Mesenchymal stem cell (in vitro differentiated cells and primary cell): Measurements from ENCODE around the gene ZNF365.
"Not testable (repeated sequence)": the region's sequence is repeated elsewhere in the genome, so short reads cannot be mapped to it uniquely, and the experiment has no call there.

Experiments used
- DNase-seq: peaks from one replicate; pipeline ENCODE4 v3.0.0-alpha.2; 2013
- H2AFZ ChIP-seq: one replicate; pipeline ENCODE4 v1.6.1; 2013; ENCODE audit warnings: low read depth, mild to moderate bottlenecking, control low read depth, inconsistent platforms, low read length, moderate library complexity
- H2AK5ac ChIP-seq: 2 replicates; pipeline ENCODE4 v1.6.1; 2013; ENCODE audit warnings: low read length, moderate library complexity, mild to moderate bottlenecking, inconsistent platforms; ENCODE audit not compliant: severe bottlenecking
- H2BK120ac ChIP-seq: one replicate; pipeline ENCODE4 v1.6.1; 2013; ENCODE audit warnings: low read depth, mild to moderate bottlenecking, inconsistent platforms, low read length, moderate library complexity
- H2BK12ac ChIP-seq, 2 experiments: one replicate each; pipeline ENCODE4 v1.6.1; 2013; ENCODE audit warnings: inconsistent platforms in 2 of 2, low read length in 2 of 2, mild to moderate bottlenecking in 2 of 2, moderate library complexity in 2 of 2, control low read depth in 1 of 2
- H2BK15ac ChIP-seq: one replicate; pipeline ENCODE4 v1.6.1; 2013; ENCODE audit warnings: mild to moderate bottlenecking, low read depth, inconsistent platforms; ENCODE audit not compliant: poor library complexity, severe bottlenecking
- H2BK5ac ChIP-seq: 2 replicates; pipeline ENCODE4 v1.6.1; 2013; ENCODE audit warnings: low read depth, mild to moderate bottlenecking, low read length, control low read depth, inconsistent platforms; ENCODE audit not compliant: poor library complexity, severe bottlenecking
- H3K14ac ChIP-seq, 2 experiments: one replicate each; pipeline ENCODE4 v1.6.1; 2013; ENCODE audit warnings: inconsistent platforms in 2 of 2, low read length in 2 of 2, control low read depth in 1 of 2, mild to moderate bottlenecking in 1 of 2, moderate library complexity in 1 of 2
- H3K18ac ChIP-seq, 2 experiments: one replicate each; pipeline ENCODE4 v1.6.1; 2013; ENCODE audit warnings: inconsistent platforms in 2 of 2, low read length in 2 of 2, control low read depth in 1 of 2, low read depth in 1 of 2, mild to moderate bottlenecking in 1 of 2
- H3K23ac ChIP-seq, 2 experiments: one replicate each; pipeline ENCODE4 v1.6.1; 2013; ENCODE audit warnings: inconsistent platforms in 2 of 2, low read length in 2 of 2, mild to moderate bottlenecking in 2 of 2, moderate library complexity in 2 of 2, control low read depth in 1 of 2
- H3K27ac ChIP-seq: 2 replicates; pipeline ENCODE4 v1.5.1; 2013; ENCODE audit warnings: mild to moderate bottlenecking, moderate library complexity, low read length, control low read depth, inconsistent platforms; ENCODE audit not compliant: poor library complexity, severe bottlenecking
- H3K27me3 ChIP-seq, 2 experiments: 2 replicates each; pipeline versions ENCODE4 v1.6.1 to v1.7.0; 2013; ENCODE audit warnings: low read length in 2 of 2, mild to moderate bottlenecking in 2 of 2, moderate library complexity in 2 of 2, control low read depth in 1 of 2, inconsistent platforms in 1 of 2; ENCODE audit not compliant: control insufficient read depth in 1 of 2, insufficient read depth in 1 of 2
- H3K36me3 ChIP-seq, 2 experiments: 2 replicates each; pipeline versions ENCODE4 v1.6.1 to v1.7.0; 2013; ENCODE audit warnings: low read length in 2 of 2, control low read depth in 1 of 2, inconsistent platforms in 1 of 2, low read depth in 1 of 2, mild to moderate bottlenecking in 1 of 2; ENCODE audit not compliant: insufficient read depth in 2 of 2, control insufficient read depth in 1 of 2
- H3K4ac ChIP-seq, 2 experiments: one replicate each; pipeline ENCODE4 v1.6.1; 2013; ENCODE audit warnings: inconsistent platforms in 2 of 2, low read length in 2 of 2, mild to moderate bottlenecking in 2 of 2, moderate library complexity in 2 of 2, control low read depth in 1 of 2, low read depth in 1 of 2
- H3K4me1 ChIP-seq: 2 replicates; pipeline ENCODE4 v1.6.1; 2013; ENCODE audit warnings: low read depth, low read length, control low read depth; ENCODE audit not compliant: control insufficient read depth, insufficient read depth
- H3K4me2 ChIP-seq: 2 replicates; pipeline ENCODE4 v1.6.1; 2013; ENCODE audit warnings: low read length, mild to moderate bottlenecking, inconsistent platforms; ENCODE audit not compliant: poor library complexity, severe bottlenecking
- H3K4me3 ChIP-seq, 2 experiments: 2 replicates each; pipeline versions ENCODE4 v1.5.1 to v1.7.0; 2013; ENCODE audit warnings: low read length in 2 of 2, mild to moderate bottlenecking in 2 of 2, control low read depth in 1 of 2, low read depth in 1 of 2; ENCODE audit not compliant: insufficient read depth in 1 of 2
- H3K79me1 ChIP-seq: replicated peaks from 2 replicates; pipeline ENCODE4 v1.6.1; 2013; ENCODE audit warnings: mild to moderate bottlenecking, control low read depth, low read length, inconsistent platforms; ENCODE audit not compliant: poor library complexity, severe bottlenecking
- H3K9ac ChIP-seq: 2 replicates; pipeline ENCODE4 v1.7.0; 2013; ENCODE audit warnings: mild to moderate bottlenecking, low read length, moderate library complexity
- H3K9me3 ChIP-seq: 2 replicates; pipeline ENCODE4 v1.7.0; 2013; ENCODE audit warnings: mild to moderate bottlenecking, low read length; ENCODE audit not compliant: control insufficient read depth
- H4K8ac ChIP-seq: one replicate; pipeline ENCODE4 v1.6.1; 2013; ENCODE audit warnings: inconsistent platforms, mild to moderate bottlenecking, low read length, moderate library complexity
- H4K91ac ChIP-seq: one replicate; pipeline ENCODE4 v1.6.1; 2013; ENCODE audit warnings: mild to moderate bottlenecking, low read length, inconsistent platforms
- WGBS: methylation state at CpG from one replicate; pipeline ENCODE4 v1.1.7; 2013; ENCODE audit warnings: mixed read lengths; 5-methylcytosine and 5-hydroxymethylcytosine counted together

ZNF365 gene

DNA sequence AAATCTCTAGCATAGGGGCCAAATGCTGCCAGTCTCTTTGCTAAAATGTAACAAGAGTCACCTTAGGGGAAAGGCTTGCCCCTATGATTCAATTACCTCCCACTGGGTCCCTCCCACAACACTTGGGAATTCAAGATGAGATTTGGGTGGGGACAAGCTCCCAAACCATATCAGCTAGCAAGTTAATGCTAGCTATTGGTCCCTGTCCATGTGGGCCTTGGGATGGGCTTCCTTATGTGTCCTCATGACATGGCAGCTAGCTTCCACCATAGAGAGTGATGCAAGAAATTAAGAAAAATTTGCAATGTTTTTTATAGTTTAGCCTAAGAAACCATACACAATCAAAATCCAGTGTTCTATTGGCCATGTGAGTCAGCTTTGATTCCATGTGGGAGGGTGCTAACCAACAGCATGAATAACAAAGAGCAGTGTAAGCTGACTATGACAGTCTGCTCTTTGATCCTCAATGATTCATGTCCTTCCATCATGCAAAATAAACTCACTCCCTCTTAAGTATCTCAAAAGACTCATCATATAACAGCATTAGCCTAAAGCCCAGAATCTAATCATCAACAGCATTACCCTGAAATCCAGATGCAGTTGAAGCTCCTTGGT lies 21.7 kb upstream of the ZNF365 start:
- Histone ChIP-seq H2BK5ac (no peak overlapping the region), H2BK15ac (no peak overlapping the region), H2AK5ac (no peak overlapping the region), H3K79me1 (no peaks in the 10 kb centered on the region), H3K14ac (no peak overlapping the region), H4K8ac (no peak overlapping the region), H3K4me3 (no peak overlapping the region), H3K4ac (no peak overlapping the region), H3K27me3 (no peaks in the 10 kb centered on the region), H3K27ac (no peak overlapping the region), H3K9ac (peak overlapping the region; percentile 61), H3K36me3 (no peaks in the 10 kb centered on the region), H3K18ac (no peak overlapping the region), H3K9me3 (peaks cover 12% of the 10 kb centered on the region), H3K4me2 (no peak overlapping the region), H4K91ac (no peak overlapping the region), H2AFZ (no peak overlapping the region), H3K4me1 (no peaks in the 10 kb centered on the region), H2BK120ac (no peak overlapping the region), H3K23ac (no peak overlapping the region), H2BK12ac (no peak overlapping the region)
- DNase-seq, result no peak

DNA sequence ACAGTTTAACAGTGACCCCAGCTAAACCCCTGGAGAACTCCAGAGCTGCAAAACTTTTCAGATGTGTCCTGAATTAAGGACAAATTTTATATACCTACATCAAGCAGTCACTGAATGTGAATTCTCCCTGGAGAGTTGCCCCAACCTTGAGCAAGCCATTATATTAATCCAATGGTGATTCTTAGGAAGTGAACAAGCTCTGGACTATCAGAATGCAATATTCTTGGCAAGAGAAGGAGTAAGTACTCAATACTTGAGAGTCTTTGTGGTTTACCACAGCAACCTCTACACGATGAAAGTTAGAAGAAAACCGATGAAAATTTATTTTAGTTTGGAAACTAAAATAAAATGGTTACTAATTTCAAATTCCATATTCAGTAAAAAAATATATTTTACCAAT lies 19.3 kb upstream of the ZNF365 start:
- no peak for DNase-seq
- no peak overlapping the region for H4K8ac ChIP-seq
- no peak overlapping the region for H3K14ac ChIP-seq
- no peaks in the 10 kb centered on the region for H3K4me1 ChIP-seq
- H2BK15ac ChIP-seq, result no peak overlapping the region
- H3K79me1 ChIP-seq, result no peaks in the 10 kb centered on the region
- no peaks in the 10 kb centered on the region for H3K27me3 ChIP-seq
- peaks cover 10% of the 10 kb centered on the region for H3K9me3 ChIP-seq
- no peak overlapping the region for H2AK5ac ChIP-seq
- no peak overlapping the region for H3K18ac ChIP-seq
- H3K4ac ChIP-seq, result no peak overlapping the region
- no peak overlapping the region for H3K23ac ChIP-seq
- H2BK12ac ChIP-seq, result no peak overlapping the region
- WGBS, result no CpG with 5 or more reads among the region's 2 CpGs
- H2AFZ ChIP-seq, result no peak overlapping the region
- H3K27ac ChIP-seq, result no peak overlapping the region
- no peak overlapping the region for H2BK5ac ChIP-seq
- H3K4me3 ChIP-seq, result no peak overlapping the region
- no peak overlapping the region for H2BK120ac ChIP-seq
- peak overlapping the region; percentile 35 for H3K9ac ChIP-seq
- no peak overlapping the region for H4K91ac ChIP-seq
- H3K4me2 ChIP-seq, result no peak overlapping the region
- H3K36me3 ChIP-seq, result no peaks in the 10 kb centered on the region

DNA sequence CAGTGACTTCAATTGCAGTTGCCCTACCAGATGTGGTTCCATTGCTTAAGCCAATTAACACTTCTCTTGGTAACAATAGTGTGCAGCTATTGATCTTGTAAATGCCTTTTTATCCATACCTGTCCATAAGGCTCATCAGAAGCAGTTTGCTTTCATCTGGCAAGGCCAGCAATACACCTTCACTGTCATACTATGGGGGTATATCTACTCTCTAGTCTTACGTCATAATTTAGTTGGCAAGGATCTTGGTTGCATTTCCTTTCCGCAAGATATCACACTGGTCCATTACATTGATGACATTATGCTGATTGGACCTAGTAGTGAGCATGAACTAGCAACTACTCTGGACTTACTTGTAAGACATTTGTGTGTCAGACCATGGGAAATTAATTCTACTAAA lies 17.7 kb upstream of the ZNF365 start:
- Histone ChIP-seq H2AK5ac (no peak overlapping the region), H2BK120ac (no peak overlapping the region), H2BK15ac (no peak overlapping the region), H3K4me1 (no peaks in the 10 kb centered on the region), H3K36me3 (no peaks in the 10 kb centered on the region), H3K79me1 (no peaks in the 10 kb centered on the region), H3K23ac (no peak overlapping the region), H2AFZ (no peak overlapping the region), H3K14ac (no peak overlapping the region), H3K18ac (no peak overlapping the region), H3K27ac (no peak overlapping the region), H4K91ac (no peak overlapping the region), H3K4me2 (no peak overlapping the region), H2BK12ac (no peak overlapping the region), H3K9ac (no peak overlapping the region), H3K4me3 (no peak overlapping the region), H3K4ac (no peak overlapping the region), H3K27me3 (no peaks in the 10 kb centered on the region), H3K9me3 (peaks cover 5% of the 10 kb centered on the region), H4K8ac (no peak overlapping the region), H2BK5ac (no peak overlapping the region)
- DNase-seq, result no peak
- 95% methylated on average over 2 of the region's 2 CpGs for WGBS

DNA sequence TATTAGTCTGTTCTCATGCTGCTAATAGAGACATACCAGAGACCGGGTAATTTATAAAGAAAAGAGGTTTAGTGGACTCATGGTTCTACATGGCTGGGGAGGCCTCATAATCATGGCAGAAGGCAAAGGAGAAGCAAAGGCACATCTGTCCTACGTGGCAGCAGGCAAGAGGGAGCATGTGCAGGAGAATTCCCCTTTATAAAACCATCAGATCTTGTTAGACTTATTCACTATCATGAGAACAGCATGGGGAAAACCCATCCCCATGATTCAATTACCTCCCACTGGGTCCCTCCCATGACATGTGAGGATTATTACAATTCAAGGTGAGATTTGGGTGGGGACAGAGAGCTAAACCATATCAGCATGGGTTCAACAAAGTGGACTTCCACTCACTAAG lies 16.0 kb upstream of the ZNF365 start:
- not testable (repeated sequence) for H3K4me2 ChIP-seq, H3K18ac ChIP-seq, H4K8ac ChIP-seq, H4K91ac ChIP-seq, H3K4ac ChIP-seq, H3K23ac ChIP-seq, H3K14ac ChIP-seq, H3K4me3 ChIP-seq, H2AFZ ChIP-seq, H2BK12ac ChIP-seq, H2BK5ac ChIP-seq, H3K36me3 ChIP-seq, DNase-seq, H3K9ac ChIP-seq, H2BK15ac ChIP-seq, H3K4me1 ChIP-seq, H2BK120ac ChIP-seq, H3K27ac ChIP-seq, H3K79me1 ChIP-seq, H3K27me3 ChIP-seq, H2AK5ac ChIP-seq, H3K9me3 ChIP-seq
- WGBS, result 80% methylated on average over 2 of the region's 2 CpGs
